ENCODE measurements around the gene RGS14.

Gene RGS14

DNA sequence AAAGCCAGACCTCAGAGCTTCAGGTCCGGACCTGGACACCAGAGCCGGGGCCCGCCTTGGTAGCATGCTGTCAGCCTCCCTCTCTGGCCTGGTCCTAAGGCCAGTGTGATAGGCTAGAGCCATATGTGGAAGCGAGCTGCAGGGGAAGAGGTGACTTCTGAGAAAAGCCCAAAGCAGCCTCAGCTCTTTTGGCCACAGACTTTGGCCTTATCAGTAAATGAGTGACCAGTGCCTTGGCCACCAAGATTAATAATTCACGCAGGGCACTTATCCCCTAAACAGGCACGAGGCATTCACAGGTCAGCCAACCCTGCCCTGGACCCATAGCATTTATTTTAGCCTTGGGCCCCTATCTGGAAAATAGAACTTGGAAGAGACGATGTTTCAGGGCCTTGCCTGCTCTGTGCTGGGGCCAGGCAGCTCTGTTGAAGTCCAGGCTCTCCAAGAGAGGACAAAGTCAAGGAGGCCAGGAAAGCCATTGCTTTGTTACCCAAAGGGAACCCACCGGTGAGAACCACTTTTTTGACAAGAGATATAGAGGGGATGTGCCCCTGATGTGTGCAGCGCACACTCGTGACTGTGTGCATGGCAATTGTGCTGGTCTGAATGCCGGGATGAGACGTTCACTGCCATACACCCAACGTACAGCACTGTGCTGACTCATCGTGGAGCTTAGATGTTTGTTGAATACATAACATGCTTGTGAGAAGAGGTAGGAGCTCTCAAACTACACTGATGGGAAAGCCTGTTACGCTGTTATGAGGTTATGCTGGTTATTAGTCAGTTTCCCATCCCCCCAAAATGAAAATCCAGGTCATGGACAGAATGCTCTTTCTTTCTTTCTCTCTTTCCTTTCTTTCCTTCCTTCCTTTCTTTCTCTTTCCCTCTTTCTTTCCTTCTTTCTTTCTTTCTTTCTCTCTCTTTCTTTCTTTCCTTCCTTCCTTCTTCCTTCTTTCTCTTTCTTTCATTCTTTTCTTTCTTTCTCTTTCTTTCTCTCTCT, 21.5 kb downstream of the RGS14 start:
- DNase-seq (ENCODE audit: low read depth in 2 of 2), result no peak

GRCh38 chr5:177380805-177381126, 23.0 kb downstream of the RGS14 start:
- no peak for DNase-seq (ENCODE audit: low read depth in 2 of 2)

- DNase-seq (ENCODE audit: low read depth in 2 of 2), result no peak
These were observed 24.8 kb downstream of the RGS14 start for GRCh38 chr5:177382423-177383029.

- DNase-seq (ENCODE audit: low read depth in 2 of 2), result no peak
These were observed 25.5 kb downstream of the RGS14 start for GRCh38 chr5:177383181-177383580.

- DNase-seq (ENCODE audit: low read depth in 2 of 2), result no peak
These were observed 26.4 kb downstream of the RGS14 start, which contains the start of gene SLC34A1 for GRCh38 chr5:177384134-177384533. SLC34A1 (plus strand) TSS chr5:177384434; CDS start chr5:177385742, 1,308 bp downstream.

GRCh38 chr5:177385720-177386119, 28.0 kb downstream of the RGS14 start:
- DNase-seq (ENCODE audit: low read depth in 2 of 2), result no peak

DNA sequence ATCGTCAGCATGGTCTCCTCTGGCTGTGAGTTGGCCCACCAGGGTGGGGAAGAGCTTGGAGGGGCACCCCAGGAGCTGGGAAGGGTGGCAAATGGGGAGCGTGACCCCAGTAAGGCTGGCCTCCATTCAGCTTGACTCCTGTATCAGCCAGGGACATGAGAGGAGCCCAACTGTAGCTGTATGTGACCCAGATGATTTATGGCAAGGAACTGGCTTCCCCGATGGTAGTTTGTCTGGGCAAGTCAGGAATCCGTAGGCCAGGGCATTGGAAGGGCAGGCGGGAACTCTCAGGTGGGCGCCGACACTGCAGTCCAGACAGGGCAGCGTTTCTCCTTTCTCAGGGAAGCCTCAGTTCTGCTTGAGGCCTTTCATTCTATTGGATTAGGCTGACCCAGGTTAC, 28.8 kb downstream of the RGS14 start:
- no peak for DNase-seq (ENCODE audit: low read depth in 2 of 2)

DNA sequence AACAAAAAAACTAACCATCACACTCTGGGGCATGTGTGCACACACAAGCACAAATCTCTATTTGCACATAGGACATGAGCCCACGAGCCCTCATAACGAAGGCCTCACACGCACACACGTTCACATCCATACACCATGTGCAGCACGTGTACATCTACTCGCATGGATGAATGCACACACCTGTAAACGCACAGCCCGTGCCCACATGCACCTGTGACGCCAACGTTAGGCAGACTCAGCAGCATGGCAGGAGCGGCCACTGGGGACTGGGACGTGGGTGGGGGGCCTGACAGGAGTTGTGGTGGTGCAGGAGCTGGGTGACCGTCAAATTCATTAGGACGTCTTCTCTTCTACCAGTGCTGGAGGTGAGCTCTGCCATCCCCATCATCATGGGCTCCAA, 29.7 kb downstream of the RGS14 start:
- DNase-seq (ENCODE audit: low read depth in 2 of 2), result no peak

GRCh38 chr5:177388521-177389052, 30.9 kb downstream of the RGS14 start:
- DNase-seq (ENCODE audit: low read depth in 2 of 2), result no peak

DNA sequence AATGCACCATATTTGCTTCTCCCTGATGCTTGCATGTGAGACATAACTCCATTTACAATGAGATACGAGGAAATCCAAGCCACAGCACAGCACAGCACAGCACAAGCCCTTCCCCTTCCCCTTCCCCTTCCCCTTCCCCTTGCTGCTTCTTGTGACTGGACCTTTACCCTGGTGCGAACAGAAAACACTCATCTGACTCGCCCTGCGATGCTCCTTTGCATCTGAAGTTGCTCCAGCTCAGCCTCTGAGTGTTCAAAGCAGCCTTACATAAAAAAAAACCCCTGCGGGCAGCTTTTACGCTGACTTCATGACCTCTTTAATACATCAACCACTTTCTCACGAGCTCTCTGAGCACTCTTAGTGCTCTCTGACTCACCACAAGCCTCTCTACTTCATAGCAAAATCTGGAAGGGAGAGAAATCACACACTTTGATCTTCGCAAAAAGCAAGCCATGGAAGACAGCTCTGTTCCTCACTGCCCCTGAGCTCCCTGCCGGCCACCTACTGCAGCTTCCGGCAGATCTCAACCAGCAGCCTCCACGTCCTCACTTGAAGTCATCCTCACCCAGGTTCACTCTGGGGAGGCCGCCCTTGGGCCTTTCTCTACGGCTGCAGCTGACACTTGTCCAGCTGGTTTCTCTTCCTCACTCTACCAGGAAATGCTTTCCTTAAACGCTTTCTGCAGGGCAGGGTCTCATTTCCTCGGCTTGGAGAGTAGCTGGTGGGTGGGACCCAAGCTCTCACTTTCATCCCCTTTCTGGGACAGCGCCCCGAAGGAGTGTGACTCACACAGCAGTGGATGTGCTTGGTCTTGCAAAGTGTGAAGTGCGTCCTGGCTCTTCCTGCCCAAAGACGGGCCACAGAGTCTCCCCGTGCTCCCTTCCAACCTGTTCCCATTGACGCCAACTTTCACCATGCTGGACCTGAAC, 31.8 kb downstream of the RGS14 start:
- DNase-seq (ENCODE audit: low read depth in 2 of 2), result peak; percentile 26 to 38

DNA sequence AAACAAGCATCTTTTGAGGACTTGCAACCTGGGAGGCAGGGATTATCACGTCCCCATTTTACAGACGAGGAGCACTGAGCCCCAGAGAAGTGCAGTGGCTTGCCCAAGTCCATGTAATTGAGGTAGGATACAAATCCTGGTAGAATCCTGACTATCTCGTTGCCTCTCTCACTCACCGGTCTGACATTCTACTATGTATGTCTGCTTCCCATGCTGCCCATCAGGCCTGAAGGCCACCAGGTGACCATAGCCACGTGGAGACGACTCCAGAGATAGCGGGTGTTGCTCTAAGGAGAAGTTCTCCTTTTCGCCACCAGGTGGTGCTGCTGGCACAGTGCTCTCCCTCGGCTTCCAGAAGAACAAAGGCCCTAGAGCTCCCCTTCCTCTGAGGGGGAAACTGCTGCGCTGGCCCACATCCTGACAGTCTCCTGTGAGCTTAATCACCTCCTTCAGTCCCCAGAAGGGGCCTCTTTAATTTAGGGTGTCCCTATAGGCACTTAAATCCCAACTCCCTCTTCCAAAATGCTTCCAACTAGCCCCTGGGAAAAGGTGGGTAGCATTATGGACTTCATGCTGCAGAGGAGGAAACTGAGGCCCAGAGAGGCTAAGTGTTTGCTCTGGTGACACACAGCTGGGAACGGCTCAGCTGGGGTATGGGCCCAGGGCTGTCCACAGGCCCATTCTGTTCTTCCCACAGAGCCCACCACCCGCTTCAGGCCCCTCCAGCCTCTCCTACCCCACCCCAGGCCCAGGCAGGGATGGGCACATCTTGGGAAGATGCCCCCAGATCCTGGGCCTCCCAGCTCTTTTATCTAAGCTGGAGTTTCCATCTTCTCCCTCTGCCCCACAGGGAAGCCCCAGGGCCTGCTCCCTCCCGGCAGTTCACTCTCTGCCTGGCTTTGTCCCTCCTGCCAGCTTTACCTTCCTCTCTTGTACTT, 32.9 kb downstream of the RGS14 start:
- peak; percentile 68 to 80 for DNase-seq (ENCODE audit: low read depth in 2 of 2)

GRCh38 chr5:177392765-177393164, 35.0 kb downstream of the RGS14 start:
- no peak for DNase-seq (ENCODE audit: low read depth in 2 of 2)

DNA sequence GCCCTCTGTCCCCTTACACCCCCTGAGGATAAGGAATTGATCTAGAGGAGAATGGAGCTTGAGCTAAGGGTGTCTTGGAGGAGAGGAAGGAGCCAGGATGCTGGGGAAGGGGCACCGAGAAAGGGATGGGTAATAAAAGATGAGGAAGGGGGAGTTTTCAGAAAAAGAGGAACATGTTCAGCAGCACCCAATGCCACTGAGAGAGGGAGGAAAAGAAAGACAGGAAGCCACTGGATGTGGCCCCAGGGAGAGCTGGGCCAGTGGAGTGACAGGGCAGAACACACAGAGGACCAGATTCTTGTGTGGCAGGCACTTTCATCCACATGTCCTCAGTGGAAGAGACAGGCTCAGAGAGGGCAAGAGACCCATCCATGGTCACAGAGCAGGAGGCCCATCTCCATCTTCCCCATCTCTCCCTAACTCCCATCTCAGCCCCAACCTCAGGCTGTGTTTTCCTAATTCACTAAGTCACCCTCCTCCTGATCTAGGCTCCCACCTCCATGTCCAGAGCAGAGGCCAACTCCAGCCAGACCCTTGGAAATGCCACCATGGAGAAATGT, 35.6 kb downstream of the RGS14 start:
- no peak for DNase-seq (ENCODE audit: low read depth in 2 of 2)

DNA sequence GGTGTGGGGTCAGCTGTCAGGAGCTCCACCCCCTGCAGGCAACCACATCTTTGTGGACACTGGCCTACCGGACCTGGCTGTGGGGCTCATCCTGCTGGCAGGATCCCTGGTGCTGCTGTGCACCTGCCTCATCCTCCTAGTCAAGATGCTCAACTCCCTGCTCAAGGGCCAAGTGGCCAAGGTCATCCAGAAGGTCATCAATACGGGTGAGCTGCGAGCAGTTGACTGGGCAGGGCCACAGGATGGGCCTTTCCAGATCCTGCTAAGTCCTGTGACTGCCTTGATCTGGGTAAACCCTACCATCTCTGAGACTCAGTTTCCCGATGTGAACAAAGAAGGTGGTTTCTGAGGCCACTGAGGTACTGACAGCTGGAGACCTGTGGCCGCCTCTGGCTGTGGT, 36.3 kb downstream of the RGS14 start:
- DNase-seq (ENCODE audit: low read depth in 2 of 2), result no peak

GRCh38 chr5:177396078-177396477, 38.4 kb downstream of the RGS14 start:
- DNase-seq (ENCODE audit: low read depth in 2 of 2), result no peak

DNA sequence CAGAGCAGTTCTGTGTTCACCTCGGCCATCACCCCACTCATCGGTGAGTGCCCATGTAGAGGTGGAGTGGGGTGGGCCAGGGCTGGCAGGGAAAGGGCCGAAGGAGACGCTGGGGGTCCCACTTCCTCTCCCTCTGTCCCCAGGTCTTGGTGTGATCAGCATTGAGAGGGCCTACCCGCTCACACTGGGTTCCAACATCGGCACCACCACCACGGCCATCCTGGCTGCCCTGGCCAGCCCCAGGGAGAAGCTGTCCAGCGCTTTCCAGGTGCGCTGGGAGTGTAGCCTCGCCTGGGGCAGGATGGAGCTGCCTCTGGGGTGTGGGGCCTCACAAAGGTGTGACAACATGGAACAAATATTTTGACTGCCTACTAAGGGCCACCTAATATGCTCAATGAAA, 39.1 kb downstream of the RGS14 start:
- no peak for DNase-seq (ENCODE audit: low read depth in 2 of 2)

DNA sequence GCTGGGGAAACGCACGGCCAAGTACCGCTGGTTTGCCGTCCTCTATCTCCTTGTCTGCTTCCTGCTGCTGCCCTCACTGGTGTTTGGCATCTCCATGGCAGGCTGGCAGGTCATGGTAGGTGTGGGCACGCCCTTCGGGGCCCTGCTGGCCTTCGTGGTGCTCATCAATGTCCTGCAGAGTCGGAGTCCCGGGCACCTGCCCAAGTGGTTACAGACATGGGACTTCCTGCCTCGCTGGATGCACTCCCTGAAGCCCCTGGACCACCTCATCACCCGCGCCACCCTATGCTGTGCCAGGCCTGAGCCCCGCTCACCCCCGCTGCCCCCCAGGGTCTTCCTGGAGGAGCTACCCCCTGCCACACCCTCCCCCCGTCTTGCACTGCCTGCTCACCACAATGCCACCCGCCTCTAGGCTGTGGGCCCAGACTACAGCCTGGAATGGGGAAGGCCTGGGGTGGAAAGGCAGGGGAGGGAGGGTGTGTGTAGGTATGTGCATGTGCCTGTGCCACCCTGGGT, 40.2 kb downstream of the RGS14 start:
- DNase-seq (ENCODE audit: low read depth in 2 of 2), result no peak

GRCh38 chr5:177399997-177400868, 42.5 kb downstream of the RGS14 start, which contains the start of gene PFN3:
PFN3 (minus strand) TSS chr5:177400661; CDS start chr5:177400576, 85 bp downstream.
- DNase-seq (ENCODE audit: low read depth in 2 of 2), result no peak

Measured in stimulated activated CD8-positive, alpha-beta memory T cell treated with anti-CD3 and anti-CD28 coated beads, Interleukin-15, amount 100 ng/mL, for 48 hours (primary cell).